KG1 (cell line): ENCODE measurements around the gene HAVCR1.

Source experiments
- DNase-seq: peaks from one replicate; lab custom pipeline; 2025; lab: John Stamatoyannopoulos, UW

Gene HAVCR1

GRCh38 chr5:156991714-156992113, 67.2 kb downstream of the HAVCR1 start:
- DNase-seq = no peak

GRCh38 chr5:156984064-156984463, 74.9 kb downstream of the HAVCR1 start:
- no peak for DNase-seq

GRCh38 chr5:156981481-156981880, 77.4 kb downstream of the HAVCR1 start:
- DNase-seq = no peak
